ENCODE results near the gene C19orf81.

Gene C19orf81

GRCh38 chr19:50676625-50677197, 27.5 kb downstream of the C19orf81 start:
- Histone ChIP-seq H3K27me3 (ENCODE audit: control insufficient read depth, insufficient read depth, low read length) (peaks cover 59% of the 10 kb centered on the region), H3K9me3 (ENCODE audit: control insufficient read depth, insufficient read depth, low read length) (no peaks in the 10 kb centered on the region), H3K36me3 (ENCODE audit: control insufficient read depth, insufficient read depth, low read length) (no peaks in the 10 kb centered on the region), H3K9ac (ENCODE audit: low read depth, low read length) (no peak overlapping the region), H3K4me1 (ENCODE audit: control insufficient read depth, insufficient read depth, low read length) (peaks cover 21% of the 10 kb centered on the region), H3K4me3 (ENCODE audit: low read depth, low read length) (no peak overlapping the region)

DNA sequence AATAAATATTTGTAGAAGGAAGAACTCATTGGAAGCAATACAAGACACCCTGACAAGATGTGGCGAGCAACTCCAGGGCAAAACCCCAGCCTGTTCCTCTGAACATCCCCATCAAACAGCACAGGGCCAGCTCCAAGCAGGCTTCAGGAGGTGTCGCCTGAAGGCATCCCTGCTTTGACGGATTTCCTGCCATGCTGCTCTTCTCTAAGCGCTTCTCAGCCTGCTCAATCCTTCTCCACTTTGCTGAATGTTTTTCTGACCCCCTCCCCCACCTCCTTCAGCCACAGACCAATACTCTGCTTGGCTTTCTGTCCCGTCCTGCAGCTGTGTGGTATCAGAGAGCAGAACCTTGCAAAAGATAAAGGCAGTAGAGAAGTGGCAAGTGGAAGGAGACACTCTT, 28.4 kb downstream of the C19orf81 start:
- Histone ChIP-seq H3K9ac (ENCODE audit: low read depth, low read length) (no peak overlapping the region), H3K9me3 (ENCODE audit: control insufficient read depth, insufficient read depth, low read length) (no peaks in the 10 kb centered on the region), H3K4me3 (ENCODE audit: low read depth, low read length) (peak overlapping the region; percentile 8), H3K4me1 (ENCODE audit: control insufficient read depth, insufficient read depth, low read length) (peaks cover 21% of the 10 kb centered on the region), H3K27me3 (ENCODE audit: control insufficient read depth, insufficient read depth, low read length) (peaks cover 55% of the 10 kb centered on the region), H3K36me3 (ENCODE audit: control insufficient read depth, insufficient read depth, low read length) (no peaks in the 10 kb centered on the region)

DNA sequence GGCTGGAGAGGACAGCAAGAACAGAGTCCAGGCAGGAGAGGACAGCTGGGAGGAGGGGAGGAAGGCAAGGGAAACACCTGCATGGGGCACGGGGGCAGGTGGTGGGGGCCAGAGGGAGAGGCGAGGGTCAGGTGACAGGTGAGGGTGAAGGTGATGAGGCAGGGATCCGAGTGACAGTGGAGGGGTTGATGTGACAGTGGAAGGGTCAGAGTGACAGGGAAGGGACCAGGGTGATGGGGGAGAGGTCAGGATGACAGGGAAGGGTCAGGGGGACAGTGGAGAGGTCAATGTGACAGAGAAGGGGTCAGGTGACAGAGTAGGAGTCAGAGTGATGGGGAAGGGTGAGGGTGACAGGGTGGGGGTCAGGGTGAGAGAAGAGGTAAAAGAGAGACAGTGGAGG, 29.1 kb downstream of the C19orf81 start:
- H3K36me3 ChIP-seq (ENCODE audit: control insufficient read depth, insufficient read depth, low read length) = no peaks in the 10 kb centered on the region
- peaks cover 51% of the 10 kb centered on the region for H3K27me3 ChIP-seq (ENCODE audit: control insufficient read depth, insufficient read depth, low read length)
- no peaks in the 10 kb centered on the region for H3K9me3 ChIP-seq (ENCODE audit: control insufficient read depth, insufficient read depth, low read length)
- no peak overlapping the region for H3K4me3 ChIP-seq (ENCODE audit: low read depth, low read length)
- H3K4me1 ChIP-seq (ENCODE audit: control insufficient read depth, insufficient read depth, low read length) = peaks cover 20% of the 10 kb centered on the region
- H3K9ac ChIP-seq (ENCODE audit: low read depth, low read length) = no peak overlapping the region

GRCh38 chr19:50679177-50680125, 30.2 kb downstream of the C19orf81 start:
- Histone ChIP-seq H3K27me3 (ENCODE audit: control insufficient read depth, insufficient read depth, low read length) (peaks cover 56% of the 10 kb centered on the region), H3K4me1 (ENCODE audit: control insufficient read depth, insufficient read depth, low read length) (peaks cover 13% of the 10 kb centered on the region), H3K4me3 (ENCODE audit: low read depth, low read length) (peak overlapping the region; percentile 1), H3K9ac (ENCODE audit: low read depth, low read length) (no peak overlapping the region), H3K36me3 (ENCODE audit: control insufficient read depth, insufficient read depth, low read length) (no peaks in the 10 kb centered on the region), H3K9me3 (ENCODE audit: control insufficient read depth, insufficient read depth, low read length) (no peaks in the 10 kb centered on the region)

DNA sequence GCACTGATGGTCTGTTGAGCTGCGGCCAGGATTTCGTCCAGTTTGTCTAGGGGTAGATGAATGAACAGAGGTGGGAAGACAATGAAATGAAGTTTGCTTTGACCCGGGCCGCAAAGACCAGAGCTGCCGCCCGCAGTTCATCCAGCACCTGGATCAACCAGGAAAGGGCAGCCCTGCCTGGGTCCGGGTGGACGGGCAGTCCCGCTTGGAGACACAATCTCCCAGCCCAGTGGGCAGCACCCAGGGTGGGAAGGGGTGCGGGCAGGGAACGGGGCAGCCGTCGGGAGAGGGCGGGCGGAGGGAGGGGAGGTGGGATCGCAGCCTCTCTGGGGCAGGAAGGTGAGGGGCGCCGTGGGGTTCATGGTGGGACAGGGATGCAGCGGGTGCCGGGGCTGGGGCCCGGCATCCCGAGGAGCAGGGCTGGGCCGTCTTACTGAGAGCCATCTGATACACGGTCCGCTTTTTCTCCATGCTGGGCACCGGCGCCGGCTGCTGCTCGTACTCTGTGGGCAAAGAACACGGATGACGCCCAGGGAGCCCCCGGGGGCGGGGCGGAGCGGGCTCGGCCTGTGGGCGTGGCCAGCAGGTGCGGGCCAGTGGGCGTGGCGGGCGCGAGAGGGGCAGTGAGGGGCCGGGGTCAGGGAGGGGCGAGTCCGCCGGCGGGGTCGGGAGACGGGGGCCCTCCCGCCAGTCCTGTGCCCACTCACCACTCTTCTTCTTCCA, 37.2 kb downstream of the C19orf81 start:
- no peaks in the 10 kb centered on the region for H3K4me1 ChIP-seq (ENCODE audit: control insufficient read depth, insufficient read depth, low read length)
- H3K27me3 ChIP-seq (ENCODE audit: control insufficient read depth, insufficient read depth, low read length) = peaks cover 83% of the 10 kb centered on the region
- peak overlapping the region; percentile 33 for H3K4me3 ChIP-seq (ENCODE audit: low read depth, low read length)
- no peaks in the 10 kb centered on the region for H3K36me3 ChIP-seq (ENCODE audit: control insufficient read depth, insufficient read depth, low read length)
- H3K9ac ChIP-seq (ENCODE audit: low read depth, low read length) = no peak overlapping the region
- H3K9me3 ChIP-seq (ENCODE audit: control insufficient read depth, insufficient read depth, low read length) = no peaks in the 10 kb centered on the region

DNA sequence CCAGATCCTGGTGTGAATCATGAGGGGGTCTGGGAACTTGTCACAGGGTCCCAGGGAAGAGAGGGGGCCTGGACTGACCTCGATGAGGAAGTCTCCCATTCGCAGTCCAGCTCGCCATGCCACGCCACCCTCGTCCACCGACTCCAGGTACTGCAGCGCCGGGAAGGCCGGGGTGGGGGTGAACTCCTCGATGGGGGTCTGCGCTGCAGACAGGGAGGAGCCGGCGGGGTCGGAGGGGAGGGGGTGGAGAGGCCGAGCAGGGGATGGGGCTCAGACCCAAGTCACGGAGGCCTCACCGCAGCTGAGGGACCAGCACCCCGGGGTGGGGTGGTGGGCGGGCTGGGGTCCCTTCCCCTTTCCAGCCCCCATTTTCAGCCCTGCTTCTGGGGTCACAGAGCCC, 39.5 kb downstream of the C19orf81 start:
- Histone ChIP-seq H3K4me1 (ENCODE audit: control insufficient read depth, insufficient read depth, low read length) (peaks cover 3% of the 10 kb centered on the region), H3K36me3 (ENCODE audit: control insufficient read depth, insufficient read depth, low read length) (no peaks in the 10 kb centered on the region), H3K27me3 (ENCODE audit: control insufficient read depth, insufficient read depth, low read length) (peaks cover 91% of the 10 kb centered on the region), H3K9ac (ENCODE audit: low read depth, low read length) (no peak overlapping the region), H3K4me3 (ENCODE audit: low read depth, low read length) (no peak overlapping the region), H3K9me3 (ENCODE audit: control insufficient read depth, insufficient read depth, low read length) (no peaks in the 10 kb centered on the region)

- Histone ChIP-seq H3K9me3 (ENCODE audit: control insufficient read depth, insufficient read depth, low read length) (no peaks in the 10 kb centered on the region), H3K9ac (ENCODE audit: low read depth, low read length) (no peak overlapping the region), H3K4me1 (ENCODE audit: control insufficient read depth, insufficient read depth, low read length) (peaks cover 3% of the 10 kb centered on the region), H3K27me3 (ENCODE audit: control insufficient read depth, insufficient read depth, low read length) (peaks cover 82% of the 10 kb centered on the region), H3K36me3 (ENCODE audit: control insufficient read depth, insufficient read depth, low read length) (no peaks in the 10 kb centered on the region), H3K4me3 (ENCODE audit: low read depth, low read length) (no peak overlapping the region)
Observed at GRCh38 chr19:50690439-50690838, 41.2 kb downstream of the C19orf81 start.

DNA sequence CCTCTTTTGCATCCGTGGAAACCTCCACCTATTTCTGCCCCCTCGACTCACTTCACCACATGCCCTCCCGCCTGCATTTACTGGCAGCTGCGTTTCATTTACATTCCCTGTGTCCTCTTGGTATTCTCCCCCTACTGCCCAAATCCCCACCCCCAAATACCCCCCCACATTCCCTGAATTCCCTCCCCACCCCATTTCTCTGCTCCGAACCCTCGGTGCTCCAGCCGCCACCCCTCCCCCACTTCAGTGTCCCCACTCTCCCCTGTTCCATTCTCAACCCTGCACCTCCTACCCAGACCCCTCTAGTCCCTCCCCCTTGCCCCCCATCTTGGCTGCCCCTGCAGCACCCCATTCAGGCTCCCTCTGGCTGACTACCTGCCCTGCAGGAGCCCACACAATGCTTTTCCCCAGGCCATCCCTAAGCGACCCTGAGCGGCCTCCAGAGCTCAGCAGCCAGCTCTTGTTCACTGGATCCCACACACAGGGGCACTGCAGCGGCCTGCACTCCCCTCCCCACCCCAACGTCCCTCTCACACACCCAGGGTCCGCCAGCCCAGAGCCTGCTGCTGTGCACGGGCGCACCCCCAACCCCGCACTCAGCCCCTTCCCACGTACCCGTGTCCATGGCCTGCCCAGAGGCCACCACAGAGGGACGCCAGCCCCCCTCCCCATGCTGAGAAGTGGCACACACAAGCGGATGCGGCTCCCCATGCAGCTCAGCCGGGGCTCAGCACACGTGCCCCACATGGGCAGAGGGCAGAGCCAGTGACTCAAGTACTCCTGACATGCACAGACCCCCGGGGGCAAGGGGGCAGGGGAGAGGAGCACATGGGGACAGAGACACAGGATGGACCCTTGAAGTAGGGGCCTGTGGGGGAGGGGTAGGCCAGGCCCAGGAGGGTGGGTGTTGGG, 44.1 kb downstream of the C19orf81 start:
- Histone ChIP-seq H3K9me3 (ENCODE audit: control insufficient read depth, insufficient read depth, low read length) (no peaks in the 10 kb centered on the region), H3K36me3 (ENCODE audit: control insufficient read depth, insufficient read depth, low read length) (no peaks in the 10 kb centered on the region), H3K4me1 (ENCODE audit: control insufficient read depth, insufficient read depth, low read length) (peaks cover 3% of the 10 kb centered on the region), H3K4me3 (ENCODE audit: low read depth, low read length) (peak overlapping the region; percentile 26), H3K27me3 (ENCODE audit: control insufficient read depth, insufficient read depth, low read length) (peaks cover 85% of the 10 kb centered on the region), H3K9ac (ENCODE audit: low read depth, low read length) (no peak overlapping the region)

- Histone ChIP-seq H3K27me3 (ENCODE audit: control insufficient read depth, insufficient read depth, low read length) (peaks cover 88% of the 10 kb centered on the region), H3K4me1 (ENCODE audit: control insufficient read depth, insufficient read depth, low read length) (peaks cover 3% of the 10 kb centered on the region), H3K9ac (ENCODE audit: low read depth, low read length) (no peak overlapping the region), H3K4me3 (ENCODE audit: low read depth, low read length) (no peak overlapping the region), H3K9me3 (ENCODE audit: control insufficient read depth, insufficient read depth, low read length) (no peaks in the 10 kb centered on the region), H3K36me3 (ENCODE audit: control insufficient read depth, insufficient read depth, low read length) (no peaks in the 10 kb centered on the region)
Observed at GRCh38 chr19:50694815-50695145, 45.5 kb downstream of the C19orf81 start.

DNA sequence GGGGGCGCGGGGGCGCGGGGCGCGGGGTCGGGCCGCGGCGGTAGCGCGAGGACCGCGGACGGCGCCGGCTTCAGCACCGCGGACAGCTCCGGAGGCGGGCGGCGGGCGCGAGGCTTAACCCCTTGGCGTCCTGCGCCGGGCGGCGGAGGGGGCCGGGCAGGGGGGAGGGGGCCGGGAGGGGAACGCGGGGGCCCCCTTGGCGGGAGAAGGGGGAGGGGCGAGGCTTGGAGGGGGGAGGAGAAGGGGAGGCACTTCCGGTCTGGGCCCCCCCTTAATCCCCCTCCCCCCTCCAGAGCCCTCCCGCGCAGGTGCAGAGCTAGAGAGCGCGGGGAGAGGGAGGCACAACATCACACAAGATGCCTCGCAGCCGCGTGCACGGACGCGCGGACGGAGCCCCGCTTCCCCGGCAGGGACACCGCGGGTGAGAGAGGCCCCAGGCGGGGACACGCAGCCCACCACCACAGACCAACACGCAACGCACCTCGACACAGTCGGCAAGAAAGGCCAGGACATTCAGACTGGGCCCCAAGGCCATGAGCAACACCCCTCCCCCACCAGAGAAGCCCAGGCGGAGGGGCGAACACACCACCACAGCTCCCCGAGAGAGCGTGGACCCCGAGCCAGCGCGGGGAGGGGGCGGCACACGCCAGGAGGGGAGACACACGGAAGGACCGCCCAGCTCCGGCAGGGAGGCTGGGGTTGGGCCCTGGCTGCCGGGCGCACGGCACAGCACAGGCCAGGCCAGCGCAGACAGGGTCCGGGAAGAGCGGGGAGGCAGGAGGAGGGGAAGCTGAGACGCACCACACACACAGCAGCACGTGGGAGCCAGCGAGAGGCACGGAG, 46.2 kb downstream of the C19orf81 start:
- Histone ChIP-seq H3K9me3 (ENCODE audit: control insufficient read depth, insufficient read depth, low read length) (no peaks in the 10 kb centered on the region), H3K4me3 (ENCODE audit: low read depth, low read length) (peak overlapping the region; percentile 75), H3K4me1 (ENCODE audit: control insufficient read depth, insufficient read depth, low read length) (peaks cover 3% of the 10 kb centered on the region), H3K27me3 (ENCODE audit: control insufficient read depth, insufficient read depth, low read length) (peaks cover 87% of the 10 kb centered on the region), H3K36me3 (ENCODE audit: control insufficient read depth, insufficient read depth, low read length) (no peaks in the 10 kb centered on the region), H3K9ac (ENCODE audit: low read depth, low read length) (peak overlapping the region; percentile 37)

Measured in iPS-15b (cell line).